ENCODE data around the gene TRIM34. TPM values are rescaled to one million over a fixed set of nuclear protein-coding genes. Genes with fewer than 3 reads are reported as not detected.

The TRIM34 gene
- total and polyA plus RNA-seq, 10 of the 15 experiments (the other 5 are each of a cell fraction or from before 2014, with no cell fraction given), result 16.7 to 51.4 (median 21.5) TPM

DNA sequence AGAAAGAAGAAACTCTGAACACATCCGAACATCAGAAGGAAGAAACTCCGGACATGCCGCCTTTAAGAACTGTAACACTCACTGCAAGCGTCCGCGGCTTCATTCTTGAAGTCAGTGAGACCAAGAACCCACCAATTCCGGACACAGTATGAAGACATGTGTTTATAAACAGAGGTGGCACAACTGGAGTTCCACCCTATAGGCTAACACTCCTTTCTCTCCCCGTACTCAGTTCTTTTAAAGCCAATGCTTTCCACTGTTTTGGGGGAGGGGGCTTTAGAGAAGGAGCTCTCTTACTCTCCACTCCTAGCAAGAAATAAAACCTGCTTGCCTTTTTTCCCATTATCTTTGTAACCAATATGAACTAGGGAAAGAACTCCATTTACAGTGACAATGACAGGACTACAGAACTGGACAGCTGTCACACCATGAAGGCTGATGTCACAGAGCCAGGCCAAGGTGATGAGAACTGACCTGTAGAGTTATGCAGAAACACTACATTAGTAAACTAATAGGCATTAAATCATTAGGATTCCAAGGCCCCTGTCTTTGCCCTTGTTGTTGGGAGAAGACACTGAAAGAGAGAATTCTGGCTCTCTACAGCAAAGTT, 59.3 kb downstream of the TRIM34 start:
- peak; percentile 39 for ATAC-seq
- H2AFZ ChIP-seq (ENCODE audit: control insufficient read depth, low read depth, low read length), result no peak overlapping the region; the same call in 1 of the 2 replicates
- ChIA-PET POLR2A (interaction anchor here (0.6 to 2.9 kb wide), 14 partner anchors 10 to 87 kb away, joined by 3 to 28 read pairs (median 4); no protein-coding TSS in a partner anchor), RAD21 (ENCODE audit: unreplicated experiment) (interaction anchor here (0.7 to 3.4 kb wide), 21 partner anchors 9 to 208 kb away, joined by 3 to 30 read pairs (median 8); partner anchors contain the start of genes OR52N2 and TRIM34), SMC1A (ENCODE audit: uncharacterized antibody, unreplicated experiment) (interaction anchor here (0.7 to 3.8 kb wide), 22 partner anchors 14 to 207 kb away, joined by 3 to 52 read pairs (median 6); partner anchors contain the start of gene TRIM34), CTCF (interaction anchor here (0.6 to 4.3 kb wide), 31 partner anchors 10 to 208 kb away, joined by 3 to 37 read pairs (median 6); partner anchors contain the start of genes OR52N2, OR56B1 and TRIM34)
- H3K4me3 ChIP-seq, result peak overlapping the region; percentile 87
- BruUV-seq (replicated peaks), result TSS peak; percentile 98
- TF ChIP-seq CBX5 (IDR thresholded peaks at IDR 0.05; ENCODE audit: low read depth) (no peak), MXI1 (IDR thresholded peaks at IDR 0.05; ENCODE audit: low read depth, low read length) (peak; percentile 9; the same call in 1 of the 2 replicates), ZNF622 (IDR thresholded peaks at IDR 0.05) (no peak)
- TF ChIP-seq, protein P1, sequence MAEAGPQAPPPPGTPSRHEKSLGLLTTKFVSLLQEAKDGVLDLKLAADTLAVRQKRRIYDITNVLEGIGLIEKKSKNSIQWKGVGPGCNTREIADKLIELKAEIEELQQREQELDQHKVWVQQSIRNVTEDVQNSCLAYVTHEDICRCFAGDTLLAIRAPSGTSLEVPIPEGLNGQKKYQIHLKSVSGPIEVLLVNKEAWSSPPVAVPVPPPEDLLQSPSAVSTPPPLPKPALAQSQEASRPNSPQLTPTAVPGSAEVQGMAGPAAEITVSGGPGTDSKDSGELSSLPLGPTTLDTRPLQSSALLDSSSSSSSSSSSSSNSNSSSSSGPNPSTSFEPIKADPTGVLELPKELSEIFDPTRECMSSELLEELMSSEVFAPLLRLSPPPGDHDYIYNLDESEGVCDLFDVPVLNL (IDR thresholded peaks at IDR 0.05; ENCODE audit: low read depth, low read length), result no peak
- H3K36me3 ChIP-seq (ENCODE audit: control insufficient read depth in 2 of 2, insufficient read depth in 2 of 2, low read length in 1 of 2), result peaks cover 0 to 11% of the 10 kb centered on the region in 2 experiments; a peak in 2 of 4 replicates
- no peaks in the 10 kb centered on the region; the same call in 1 of the 2 replicates for H4K20me1 ChIP-seq (ENCODE audit: control insufficient read depth, insufficient read depth)
- in situ Hi-C loops (cut with MboI) (loop anchor here (25.0 kb wide), 2 partner anchors 1822 to 1828 kb away; partner anchors contain the start of genes PPFIBP2 and STIM1), intact Hi-C loops (cut with micrococcal nuclease; ENCODE audit: unreplicated experiment) (loop anchor here (1.0 to 2.0 kb wide), 2 partner anchors 59 to 124 kb away; partner anchors contain the start of genes OR52N2 and TRIM34)
- H3K9ac ChIP-seq (ENCODE audit: control insufficient read depth, insufficient read depth, low read length), result peak overlapping the region; percentile 78
- DNase-seq (ENCODE audit: low read depth, low spot score), result no peak
- H3K4me1 ChIP-seq (ENCODE audit: control insufficient read depth, insufficient read depth, low read length), result peaks cover 8% of the 10 kb centered on the region
- peaks cover 32% of the 10 kb centered on the region for H3K79me2 ChIP-seq (ENCODE audit: control insufficient read depth, insufficient read depth, low read length)
- FAIRE-seq, result no peak
- peak overlapping the region; percentile 77 for H3K4me2 ChIP-seq (ENCODE audit: control insufficient read depth, insufficient read depth)
- H3K9me3 ChIP-seq (replicated peaks; ENCODE audit: control insufficient read depth, insufficient read depth, low read length), result no peaks in the 10 kb centered on the region; the same call in 2 of the 3 replicates
- peak overlapping the region; percentile 94 for H3K27ac ChIP-seq (ENCODE audit: control insufficient read depth, insufficient read depth)
- 50% methylated on average over 6 of the region's 8 CpGs for WGBS (ENCODE audit: insufficient coverage, insufficient replicate concordance, low lambda C conversion rate, missing lambda C conversion rate)
- no peaks in the 10 kb centered on the region for H3K27me3 ChIP-seq (replicated peaks in 1 of 2; ENCODE audit: control insufficient read depth in 2 of 2, insufficient read depth in 2 of 2, low read length in 1 of 2)
